Renal pelvis (tissue), 4 donors: ENCODE data around the gene FILIP1. TPM values are rescaled to one million over a fixed set of nuclear protein-coding genes. Genes with fewer than 3 reads are reported as not detected.
"Not testable (repeated sequence)": the region's sequence is repeated elsewhere in the genome, so short reads cannot be mapped to it uniquely, and the experiment has no call there.

Experiments used
- DNase-seq: peaks from one replicate; pipeline ENCODE4 v3.0.0-alpha.2; 2013
- polyA plus RNA-seq, 3 donors: library from polyadenylated mRNA; unstranded; fragments of 120-200 nt; gene quantifications; one replicate each; pipeline ENCODE4 v1.2.1, GENCODE V29; 2013; ENCODE audit not compliant: insufficient read length in 3 of 3

The FILIP1 gene
- polyA plus RNA-seq, 3 donors, result 2.0 to 2.9 (median 2.2) TPM

DNA sequence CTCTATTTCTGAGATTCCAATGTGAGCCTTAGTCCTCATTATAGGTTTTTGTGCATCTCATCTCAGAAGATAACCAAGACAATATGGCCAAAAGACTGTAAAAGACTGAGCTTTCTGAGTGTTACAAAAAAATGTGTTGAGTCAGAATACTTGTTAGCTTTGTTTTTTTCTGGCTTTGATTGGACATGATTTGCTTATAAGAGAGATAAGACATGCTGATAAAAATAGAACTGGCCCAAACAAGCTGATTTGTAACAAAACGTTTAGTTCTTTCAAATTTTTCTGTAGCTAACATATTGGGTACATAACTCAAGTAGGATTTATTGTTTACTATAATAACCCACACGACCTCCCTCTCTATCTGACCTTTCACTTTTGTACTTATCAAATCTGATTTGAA, 32.9 kb downstream of the FILIP1 start:
- no peak for DNase-seq

- no peak for DNase-seq
Measured at GRCh38 chr6:75458895-75459294, 34.7 kb downstream of the FILIP1 start.

- DNase-seq, result no peak
Measured at GRCh38 chr6:75450903-75451302, 42.7 kb downstream of the FILIP1 start.

- DNase-seq, result no peak
Measured at GRCh38 chr6:75449630-75450206, 43.9 kb downstream of the FILIP1 start.

DNA sequence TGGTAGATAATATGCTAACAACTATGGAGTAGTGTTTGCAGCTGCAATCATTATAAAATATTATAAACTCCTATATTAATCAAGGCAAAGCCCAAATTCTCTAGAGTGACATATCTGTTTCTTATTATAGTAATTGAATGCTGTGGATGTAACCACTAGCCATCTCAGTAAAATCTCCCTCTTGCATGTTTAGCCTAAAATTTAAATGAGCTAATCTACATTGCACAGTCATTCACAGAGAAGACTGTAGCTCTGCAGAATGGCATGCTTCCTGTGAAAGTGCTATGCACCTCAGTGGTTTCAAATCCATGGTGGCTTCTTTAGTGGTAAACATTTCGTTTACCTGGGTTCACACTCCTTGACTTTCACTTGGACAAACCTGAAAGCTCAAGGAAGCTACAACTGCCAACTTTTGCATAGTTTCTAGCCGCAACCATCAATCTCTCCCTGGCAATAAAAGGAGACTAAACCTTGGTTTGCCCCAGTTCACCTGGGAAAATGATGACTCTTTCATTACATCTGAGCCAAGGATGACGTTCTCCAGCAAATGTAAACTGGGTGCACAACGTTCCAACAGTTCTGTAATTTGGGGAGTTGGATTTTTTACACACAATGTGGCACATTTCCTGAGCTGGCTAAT, 47.2 kb downstream of the FILIP1 start:
- DNase-seq, result no peak

DNA sequence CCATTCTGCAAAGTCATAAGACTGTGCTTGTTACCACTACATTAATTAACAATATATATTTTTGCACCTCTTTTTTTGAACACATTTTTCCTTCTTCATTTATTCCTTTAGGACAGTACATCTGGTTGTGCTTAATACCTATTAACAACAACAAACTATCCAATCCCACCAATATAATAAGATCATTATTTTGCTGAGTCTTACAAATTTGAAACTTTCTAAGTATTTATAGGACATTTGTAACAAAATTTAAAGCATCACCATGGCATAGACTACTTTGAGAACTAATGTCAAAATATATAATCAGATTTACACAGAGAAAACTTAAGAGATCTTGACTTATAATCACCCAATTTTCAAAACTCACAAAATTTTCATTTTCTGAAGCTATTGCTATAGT, 47.9 kb downstream of the FILIP1 start:
- no peak for DNase-seq

- DNase-seq, result no peak
Measured at GRCh38 chr6:75444899-75445298, 48.7 kb downstream of the FILIP1 start.

GRCh38 chr6:75441883-75442282, 51.7 kb downstream of the FILIP1 start:
- DNase-seq, result not testable (repeated sequence)

GRCh38 chr6:75441479-75441878, 52.1 kb downstream of the FILIP1 start:
- DNase-seq, result not testable (repeated sequence)

DNA sequence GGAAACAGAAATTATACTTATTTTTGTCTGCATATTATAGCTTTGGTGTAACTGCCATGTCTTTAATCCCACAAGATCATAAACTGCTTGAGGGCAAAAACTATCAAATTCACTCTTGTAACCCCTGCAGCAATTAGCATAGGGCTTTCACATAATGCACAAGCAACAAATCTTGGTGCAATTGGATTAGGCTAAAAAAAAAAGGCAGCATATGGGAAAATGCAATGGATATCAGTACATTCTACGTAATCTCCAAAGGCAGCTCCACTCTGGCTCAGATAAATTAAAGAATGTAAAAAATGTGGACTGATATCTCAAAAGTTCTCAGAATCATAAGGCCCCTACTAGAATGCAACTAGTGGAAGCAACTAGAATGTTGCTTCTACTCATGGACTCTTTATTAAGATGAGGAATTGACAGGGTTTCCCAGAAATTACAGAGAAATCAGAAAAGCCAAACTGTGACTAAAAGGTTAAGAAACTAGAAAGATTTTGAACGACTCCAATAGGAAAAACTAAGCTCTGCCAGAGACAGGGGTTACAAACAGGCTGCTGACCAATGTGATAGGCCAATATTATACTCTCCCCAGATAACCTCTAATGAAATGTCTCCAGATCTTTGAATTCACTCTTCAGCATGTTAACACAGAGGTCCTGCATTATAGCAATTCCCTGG, 55.0 kb downstream of the FILIP1 start:
- DNase-seq, result no peak

DNA sequence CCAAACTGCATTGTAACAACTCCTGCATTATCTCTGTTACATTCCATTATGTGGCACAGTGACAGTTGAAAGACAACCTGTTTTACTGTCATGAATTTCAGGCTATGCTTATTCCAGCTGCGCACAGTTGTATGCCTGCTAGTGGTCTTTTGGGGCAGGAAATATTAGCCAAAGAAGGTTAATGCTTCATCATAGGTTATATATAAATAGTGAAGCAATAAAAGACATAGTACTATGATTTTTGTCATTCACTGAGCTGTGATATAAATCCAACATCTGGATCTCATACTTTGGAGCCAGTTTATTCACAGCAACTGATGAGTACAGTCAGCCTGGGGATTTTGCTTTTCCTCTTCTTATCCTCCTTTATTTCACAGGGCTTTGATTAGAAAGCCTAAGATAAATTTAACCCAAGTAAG, 55.6 kb downstream of the FILIP1 start:
- DNase-seq, result no peak

DNA sequence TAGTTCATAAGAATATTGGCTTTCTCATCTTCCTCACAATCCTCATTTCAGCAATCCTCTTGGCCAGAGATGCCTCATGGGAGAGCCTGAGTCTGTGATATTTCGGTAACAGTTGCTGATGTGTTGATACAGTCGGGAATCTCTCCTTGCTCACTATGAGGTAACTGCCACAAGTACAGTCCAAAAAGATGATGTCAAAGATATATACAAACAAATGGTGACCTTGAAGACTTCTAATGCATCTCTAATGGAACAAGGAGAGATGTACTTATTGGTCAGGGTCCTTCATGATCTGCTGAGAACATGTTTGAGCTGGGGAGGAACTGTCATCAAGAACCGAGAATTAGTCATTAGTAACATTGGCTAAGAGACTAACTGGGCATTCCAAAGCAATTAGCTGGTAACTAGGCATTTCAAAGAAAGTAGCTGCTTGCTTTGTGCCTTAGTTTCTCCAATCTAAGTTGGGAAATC, 56.1 kb downstream of the FILIP1 start:
- DNase-seq, result no peak

- no peak for DNase-seq
Measured at GRCh38 chr6:75436869-75437268, 56.7 kb downstream of the FILIP1 start.

DNA sequence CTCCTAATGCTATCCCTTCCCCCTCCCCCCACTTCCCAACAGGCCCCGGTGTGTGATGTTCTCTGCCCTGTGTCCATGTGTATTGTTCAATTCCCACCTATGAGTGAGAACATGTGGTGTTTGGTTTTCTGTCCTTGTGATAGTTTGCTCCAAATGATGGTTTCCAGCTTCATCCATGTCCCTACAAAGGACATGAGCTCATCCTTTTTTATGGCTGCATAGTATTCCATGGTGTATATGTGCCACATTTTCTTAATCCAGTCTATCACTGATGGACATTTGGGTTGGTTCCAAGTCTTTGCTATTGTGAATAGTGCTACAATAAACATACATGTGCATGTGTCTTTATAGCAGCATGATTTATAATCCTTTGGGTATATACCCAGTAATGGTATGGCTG, 60.8 kb downstream of the FILIP1 start:
- DNase-seq, result not testable (repeated sequence)

DNA sequence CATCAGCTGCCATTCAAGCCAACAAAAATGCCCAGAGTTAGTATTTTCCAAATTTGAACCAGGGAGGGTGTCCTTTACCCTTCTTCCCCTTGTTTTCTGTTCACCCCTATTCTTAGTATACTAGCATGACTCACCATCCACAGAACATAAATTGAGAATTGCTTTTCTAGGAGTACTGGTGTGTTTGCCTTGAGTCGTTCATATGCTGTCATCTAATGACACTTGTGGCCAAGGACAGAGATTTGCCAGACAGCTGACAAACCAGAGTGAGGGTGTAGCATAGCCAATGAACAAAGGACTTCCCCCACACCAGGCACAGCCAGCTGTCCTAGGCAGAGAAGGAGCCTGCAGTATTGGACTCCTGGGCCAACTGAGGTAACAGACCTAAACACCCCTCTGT, 62.2 kb downstream of the FILIP1 start:
- DNase-seq, result no peak

GRCh38 chr6:75430631-75431325, 62.8 kb downstream of the FILIP1 start:
- DNase-seq, result peak; percentile 42

DNA sequence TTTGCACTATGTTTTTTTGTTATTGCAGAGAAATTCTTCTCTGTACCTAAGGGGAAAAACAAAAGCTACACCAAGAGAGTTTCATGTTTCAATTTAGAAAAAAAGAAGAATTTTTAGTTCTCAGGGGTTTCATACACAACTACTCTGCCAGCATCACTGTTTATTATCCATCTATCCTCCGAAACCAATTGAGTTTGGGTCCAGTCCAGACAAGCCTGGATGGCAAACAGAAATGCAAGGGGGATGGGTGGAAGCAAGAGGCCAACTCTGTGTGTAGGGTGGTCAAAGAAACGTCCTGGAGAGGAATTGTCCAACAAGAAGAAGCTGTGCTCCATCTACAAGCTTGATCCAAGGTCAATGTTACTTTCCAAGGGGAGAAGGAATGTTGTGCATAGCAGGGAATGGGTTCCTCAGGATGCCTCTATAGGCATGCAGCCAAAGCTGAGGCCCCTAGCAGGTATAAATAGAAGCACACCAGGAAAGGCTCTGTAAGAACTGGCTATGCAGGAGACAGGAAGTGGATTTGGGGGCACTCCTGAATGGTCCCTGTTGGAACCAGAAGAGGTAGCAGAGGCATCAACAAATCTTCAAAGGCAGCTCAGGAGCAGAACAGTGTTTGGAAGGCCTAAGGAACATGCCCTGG, 64.4 kb downstream of the FILIP1 start:
- no peak for DNase-seq

- DNase-seq, result no peak
Measured at GRCh38 chr6:75428204-75428603, 65.4 kb downstream of the FILIP1 start.

DNA sequence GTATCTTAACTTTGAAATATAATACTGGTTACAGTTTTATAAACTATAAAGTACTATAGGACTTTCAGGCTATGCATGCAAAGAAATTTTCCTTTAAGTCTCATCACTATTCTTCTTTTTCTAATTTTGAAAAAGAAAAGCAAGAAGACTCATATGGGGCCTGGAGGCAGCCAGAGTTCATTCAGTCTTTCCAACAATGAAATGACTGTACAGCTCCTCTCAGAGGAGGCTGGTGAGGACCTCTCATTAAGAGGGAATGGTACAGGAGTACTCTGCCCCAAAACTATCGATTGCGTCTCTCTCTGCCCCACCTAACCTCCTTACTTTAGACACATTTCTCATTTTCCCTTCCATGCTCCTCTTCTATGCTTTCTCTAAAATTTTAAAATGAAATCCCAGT, 66.3 kb downstream of the FILIP1 start:
- no peak for DNase-seq

DNA sequence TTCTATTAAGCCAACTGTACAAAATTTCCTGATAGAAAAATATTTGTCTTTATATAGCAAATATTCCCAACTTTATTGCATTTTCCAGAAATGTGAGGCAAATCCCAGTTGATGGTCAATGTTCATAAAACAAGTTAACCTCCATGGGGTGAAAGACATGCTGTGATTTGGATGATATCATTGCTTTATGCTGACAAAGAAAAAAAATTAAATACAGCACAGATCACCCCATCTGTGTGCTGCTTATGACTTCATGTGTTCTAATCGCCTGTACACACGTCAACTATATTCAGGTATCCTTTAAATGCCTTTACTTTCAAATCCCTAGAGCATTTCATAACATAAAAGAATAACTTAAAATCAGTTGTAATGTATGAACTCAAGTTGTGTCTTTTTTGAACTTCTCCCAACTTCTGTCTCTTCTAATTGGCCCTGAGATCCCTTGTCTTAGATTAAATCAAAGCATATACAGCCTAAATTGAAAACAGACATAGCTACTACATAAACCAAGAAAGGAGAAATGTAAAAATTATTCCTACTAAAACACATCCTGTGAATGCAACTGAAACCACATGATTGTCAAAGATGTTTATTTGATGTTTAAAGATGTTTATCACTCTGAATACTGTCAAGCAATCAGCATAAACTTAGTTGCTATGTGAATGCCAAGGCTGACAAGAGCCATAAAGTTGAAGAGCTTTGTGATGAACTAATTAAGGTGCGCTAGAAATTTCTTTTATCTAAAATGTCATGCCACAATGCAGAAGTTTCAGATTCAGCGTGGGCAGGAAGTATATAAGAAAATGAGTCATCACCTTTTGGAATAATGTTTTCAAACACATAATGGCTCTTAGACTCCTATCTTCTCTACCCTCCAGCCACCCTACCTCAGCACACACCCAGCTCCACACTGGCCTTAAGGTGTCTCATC, 68.7 kb downstream of the FILIP1 start:
- DNase-seq, result no peak

DNA sequence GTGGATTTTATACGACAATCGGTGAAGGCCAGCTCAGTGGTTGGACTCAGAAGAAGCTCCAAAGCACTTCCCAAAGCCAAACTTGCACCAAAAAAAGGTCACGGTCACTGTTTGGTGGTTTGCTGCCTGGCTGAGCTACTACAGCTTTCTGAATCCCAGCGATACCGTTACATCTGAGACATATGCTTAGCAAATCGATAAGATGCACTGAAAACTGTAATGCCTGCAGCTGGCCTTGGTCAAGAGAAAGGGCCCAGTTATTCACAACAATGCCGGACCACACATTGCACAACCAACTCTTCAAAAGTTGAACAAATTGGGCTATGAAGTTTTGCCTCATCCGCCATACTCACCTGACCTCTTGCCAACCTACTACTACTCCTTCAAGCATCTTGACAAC, 70.2 kb downstream of the FILIP1 start:
- DNase-seq, result no peak
